ENCODE results near the gene EPHA4. TPM values are rescaled to one million over a fixed set of nuclear protein-coding genes. Genes with fewer than 3 reads are reported as not detected.

EPHA4 gene
- total RNA-seq, 1 donor from 2014 or later, result 16.8 TPM

GRCh38 chr2:221425353-221425752 lies 146.8 kb downstream of the EPHA4 start:
- no peak overlapping the region for H3K4me3 Mint-ChIP-seq (ENCODE audit: unreplicated experiment)
- H3K9me3 Mint-ChIP-seq (ENCODE audit: unreplicated experiment), result no peaks in the 10 kb centered on the region
- H3K4me1 Mint-ChIP-seq (ENCODE audit: unreplicated experiment), result no peaks in the 10 kb centered on the region
- no peaks in the 10 kb centered on the region for H3K27me3 Mint-ChIP-seq (ENCODE audit: unreplicated experiment)
- no peak for DNase-seq (ENCODE audit: extremely low spot score, unreplicated experiment)
- no peak for TF ChIP-seq CTCF (IDR thresholded peaks at IDR 0.05)
- H3K36me3 Mint-ChIP-seq (ENCODE audit: unreplicated experiment), result peaks cover 17% of the 10 kb centered on the region
- no peak overlapping the region for H3K27ac Mint-ChIP-seq (ENCODE audit: unreplicated experiment)

GRCh38 chr2:221423210-221423804 lies 148.8 kb downstream of the EPHA4 start:
- no peaks in the 10 kb centered on the region for H3K27me3 Mint-ChIP-seq (ENCODE audit: unreplicated experiment)
- H3K27ac Mint-ChIP-seq (ENCODE audit: unreplicated experiment), result no peak overlapping the region
- no peaks in the 10 kb centered on the region for H3K4me1 Mint-ChIP-seq (ENCODE audit: unreplicated experiment)
- H3K36me3 Mint-ChIP-seq (ENCODE audit: unreplicated experiment), result peaks cover 26% of the 10 kb centered on the region
- no peak for DNase-seq (ENCODE audit: extremely low spot score, unreplicated experiment)
- no peak overlapping the region for H3K4me3 Mint-ChIP-seq (ENCODE audit: unreplicated experiment)
- H3K9me3 Mint-ChIP-seq (ENCODE audit: unreplicated experiment), result no peaks in the 10 kb centered on the region
- TF ChIP-seq CTCF (IDR thresholded peaks at IDR 0.05), result no peak

GRCh38 chr2:221422516-221423209 lies 149.4 kb downstream of the EPHA4 start:
- peaks cover 26% of the 10 kb centered on the region for H3K36me3 Mint-ChIP-seq (ENCODE audit: unreplicated experiment)

GRCh38 chr2:221420245-221420644 lies 151.9 kb downstream of the EPHA4 start:
- Mint-ChIP-seq H3K27ac (ENCODE audit: unreplicated experiment) (no peak overlapping the region), H3K9me3 (ENCODE audit: unreplicated experiment) (no peaks in the 10 kb centered on the region), H3K4me1 (ENCODE audit: unreplicated experiment) (no peaks in the 10 kb centered on the region), H3K27me3 (ENCODE audit: unreplicated experiment) (no peaks in the 10 kb centered on the region), H3K4me3 (ENCODE audit: unreplicated experiment) (no peak overlapping the region), H3K36me3 (ENCODE audit: unreplicated experiment) (peaks cover 20% of the 10 kb centered on the region)
- no peak for DNase-seq (ENCODE audit: extremely low spot score, unreplicated experiment)
- no peak for TF ChIP-seq CTCF (IDR thresholded peaks at IDR 0.05)

More at GRCh38 chr2:221422516-221423209, 149.4 kb downstream of the EPHA4 start:
- no peak for TF ChIP-seq CTCF (IDR thresholded peaks at IDR 0.05)
- no peak overlapping the region for H3K4me3 Mint-ChIP-seq (ENCODE audit: unreplicated experiment)
- no peaks in the 10 kb centered on the region for H3K27me3 Mint-ChIP-seq (ENCODE audit: unreplicated experiment)
- no peaks in the 10 kb centered on the region for H3K9me3 Mint-ChIP-seq (ENCODE audit: unreplicated experiment)
- no peak for DNase-seq (ENCODE audit: extremely low spot score, unreplicated experiment)
- no peaks in the 10 kb centered on the region for H3K4me1 Mint-ChIP-seq (ENCODE audit: unreplicated experiment)
- no peak overlapping the region for H3K27ac Mint-ChIP-seq (ENCODE audit: unreplicated experiment)

- Mint-ChIP-seq H3K4me3 (ENCODE audit: unreplicated experiment) (no peak overlapping the region), H3K9me3 (ENCODE audit: unreplicated experiment) (peaks cover 7% of the 10 kb centered on the region), H3K4me1 (ENCODE audit: unreplicated experiment) (no peaks in the 10 kb centered on the region), H3K36me3 (ENCODE audit: unreplicated experiment) (peaks cover 16% of the 10 kb centered on the region), H3K27me3 (ENCODE audit: unreplicated experiment) (no peaks in the 10 kb centered on the region), H3K27ac (ENCODE audit: unreplicated experiment) (no peak overlapping the region)
- TF ChIP-seq CTCF (IDR thresholded peaks at IDR 0.05), result no peak
- no peak for DNase-seq (ENCODE audit: extremely low spot score, unreplicated experiment)
Observed at GRCh38 chr2:221415789-221416188, 156.3 kb downstream of the EPHA4 start.

All from osteocyte (in vitro differentiated cells).